ENCODE results near the gene MYBPH.

MYBPH gene

DNA sequence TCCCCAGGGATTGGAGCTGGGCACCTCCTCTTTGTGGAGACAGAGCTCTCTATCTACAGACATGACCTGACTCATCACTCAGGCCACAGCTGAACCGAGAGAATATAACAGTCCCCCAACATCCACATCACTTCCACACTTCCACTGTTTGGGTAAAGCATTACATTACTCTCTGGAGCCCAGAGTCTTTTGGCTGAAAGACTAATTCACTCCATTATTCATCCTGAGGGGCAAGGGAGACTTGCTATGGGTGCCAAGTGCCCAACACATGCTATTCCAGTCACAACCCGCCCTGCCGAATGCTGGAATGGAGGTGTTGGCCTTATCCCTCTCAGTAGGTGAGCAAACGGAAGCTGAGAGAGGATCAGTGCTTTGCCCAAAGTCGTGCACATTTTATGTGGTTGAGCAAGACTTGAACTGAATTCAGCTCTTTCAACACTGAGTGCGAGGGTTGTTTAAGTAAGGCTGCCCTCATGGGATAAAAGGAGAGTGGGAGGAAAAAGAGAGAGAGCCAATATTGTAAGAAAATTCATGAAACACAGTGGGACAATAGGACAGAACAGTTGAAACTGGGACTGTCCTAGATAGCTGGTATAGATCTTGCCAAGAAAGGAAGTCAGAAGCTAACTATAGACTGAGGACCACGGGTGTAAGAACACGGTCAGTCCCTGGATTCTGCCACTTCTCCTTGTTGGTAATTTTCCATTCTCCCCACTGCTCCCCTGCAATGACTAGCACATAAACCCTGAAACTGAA lies 24.4 kb upstream of the MYBPH start:
- DNase-seq (ENCODE audit: low read depth): no peak

DNA sequence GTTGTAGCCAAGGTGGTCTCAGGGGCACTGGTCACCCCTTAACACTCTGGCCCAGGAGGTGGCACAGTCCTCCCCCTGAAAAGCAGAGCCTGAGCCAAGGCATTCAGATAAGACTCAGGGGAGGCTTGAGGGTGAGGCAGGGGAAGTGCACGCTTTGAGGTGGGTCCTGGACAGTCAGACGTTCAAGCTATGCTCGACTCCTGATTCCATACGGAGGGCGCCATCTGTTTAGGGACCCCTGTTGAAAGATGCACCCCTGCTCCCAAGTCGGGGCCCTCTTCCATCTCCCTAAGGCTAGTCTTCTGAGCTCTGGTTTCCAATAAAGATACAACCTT lies 23.8 kb upstream of the MYBPH start:
- DNase-seq (ENCODE audit: low read depth): no peak

DNA sequence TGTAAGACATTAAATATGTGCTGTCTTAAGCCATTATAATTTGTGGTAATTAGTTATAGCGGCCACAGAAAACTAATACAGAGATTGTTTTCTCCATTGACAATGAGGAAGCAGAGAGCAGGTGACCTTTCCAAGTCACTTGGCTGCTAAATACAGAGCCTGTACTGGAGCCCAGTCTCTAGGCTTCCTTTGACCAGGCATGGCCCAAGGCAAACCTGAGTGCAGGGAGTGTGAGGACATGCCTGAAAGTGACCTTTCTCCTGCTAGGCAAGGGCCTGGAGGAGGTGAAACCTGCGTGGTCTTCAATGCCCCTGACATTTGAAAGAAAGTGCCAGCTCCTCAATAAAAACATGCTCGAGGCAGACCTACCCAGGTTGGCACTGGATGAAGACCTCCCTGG lies 23.4 kb upstream of the MYBPH start:
- DNase-seq (ENCODE audit: low read depth): no peak

DNA sequence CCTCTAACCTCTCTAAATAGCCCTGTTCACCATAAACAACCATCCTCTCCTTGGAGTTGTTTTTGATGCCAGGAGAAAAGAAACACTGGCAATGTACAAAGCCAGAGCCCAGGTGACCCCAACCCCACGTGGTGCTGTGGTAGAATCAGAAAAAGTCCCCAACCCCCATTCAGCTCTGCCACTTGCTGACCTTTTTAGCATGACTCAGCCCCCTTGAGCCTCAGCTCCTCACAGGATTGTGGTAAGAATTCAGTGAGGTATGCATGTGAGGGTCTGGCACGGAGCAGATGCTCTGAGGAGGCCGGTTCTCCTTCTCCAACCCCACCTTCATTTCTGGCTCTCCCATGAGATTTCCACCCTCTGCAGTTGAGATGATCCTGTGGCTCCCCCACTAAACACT lies 22.0 kb upstream of the MYBPH start:
- DNase-seq (ENCODE audit: low read depth): no peak

DNA sequence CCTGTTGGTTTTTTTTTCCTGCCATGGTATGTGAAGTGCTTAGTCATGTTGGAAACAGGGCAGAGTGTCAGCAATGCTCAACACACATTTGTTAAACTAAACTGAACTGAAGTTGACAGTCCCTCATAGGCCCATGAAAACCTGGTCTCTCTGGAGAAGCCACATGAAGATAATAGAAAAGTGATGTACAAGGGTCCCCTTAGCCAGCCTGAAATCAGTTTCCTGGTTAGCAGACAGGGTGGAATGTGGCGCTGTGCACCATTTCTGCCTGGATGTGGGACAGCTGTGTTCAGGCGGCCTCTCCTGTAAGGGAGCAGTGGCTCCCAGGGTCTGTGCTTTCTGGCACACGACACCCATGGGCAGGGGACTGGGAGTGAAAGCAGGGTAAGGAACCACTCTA lies 20.7 kb upstream of the MYBPH start:
- no peak for DNase-seq (ENCODE audit: low read depth)

DNA sequence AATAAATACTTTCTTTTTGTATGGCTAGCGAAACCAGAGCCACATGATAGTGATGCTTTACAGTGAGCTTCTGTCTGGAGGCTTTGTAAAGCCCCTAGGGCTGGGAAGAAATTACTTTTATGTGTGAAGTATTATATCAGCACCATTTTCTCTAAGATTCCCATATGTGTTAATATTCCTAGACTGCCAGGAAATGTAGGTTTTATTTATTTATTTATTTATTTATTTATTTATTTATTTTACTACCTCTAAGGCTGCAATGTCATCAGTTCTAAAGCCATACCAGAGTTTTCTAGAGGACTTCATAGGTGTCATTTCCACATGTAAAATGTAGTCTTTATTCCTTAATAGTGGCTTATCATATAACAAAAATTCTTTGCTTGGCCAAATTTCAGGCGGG lies 15.3 kb upstream of the MYBPH start:
- DNase-seq (ENCODE audit: low read depth): no peak

DNA sequence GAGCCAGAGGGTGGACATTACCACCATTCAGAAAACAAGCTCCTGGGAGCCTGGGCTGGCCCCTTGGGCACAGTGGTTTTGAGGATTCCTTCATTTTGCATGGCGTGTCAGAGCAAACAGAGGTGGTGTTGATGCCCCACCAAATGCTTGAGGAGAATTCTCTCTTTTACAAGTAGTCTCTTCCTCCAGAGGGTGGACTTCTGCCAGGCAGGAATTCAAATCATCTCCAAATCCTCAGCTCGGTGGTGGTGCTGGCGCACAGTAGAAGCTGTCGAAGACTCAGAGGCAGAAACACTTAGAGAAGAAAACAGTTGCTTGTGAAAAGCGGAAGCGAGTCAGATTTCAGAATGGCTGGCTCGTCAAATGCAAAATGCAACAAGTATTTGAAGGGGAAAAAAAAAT lies 14.3 kb upstream of the MYBPH start:
- no peak for DNase-seq (ENCODE audit: low read depth)

DNA sequence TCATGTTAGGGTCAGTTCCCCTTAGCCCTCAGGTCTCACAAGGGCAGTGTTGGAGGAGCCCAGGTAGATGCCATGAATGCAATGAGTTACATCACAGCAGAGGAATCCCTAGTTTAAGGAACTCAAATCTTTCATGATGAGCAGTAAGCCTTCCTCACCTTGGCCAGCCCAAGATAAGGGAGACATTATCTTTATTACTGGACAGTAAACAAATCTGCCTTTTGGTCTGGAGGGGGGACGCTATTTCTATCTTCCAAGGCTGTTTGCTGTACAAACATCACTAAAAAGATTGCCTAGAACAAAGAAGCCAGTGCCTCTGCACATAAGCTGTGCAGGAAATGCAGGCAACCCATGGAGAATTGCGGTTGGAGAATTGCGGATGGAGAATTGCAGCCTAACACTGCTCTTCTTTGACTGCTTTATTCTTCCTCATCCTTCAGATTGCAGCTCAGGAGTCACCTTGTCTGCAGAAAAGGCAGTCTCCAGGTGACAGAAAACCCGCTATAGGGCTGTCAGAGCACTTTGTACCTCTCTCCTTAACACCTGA lies 13.1 kb upstream of the MYBPH start:
- no peak for DNase-seq (ENCODE audit: low read depth)

DNA sequence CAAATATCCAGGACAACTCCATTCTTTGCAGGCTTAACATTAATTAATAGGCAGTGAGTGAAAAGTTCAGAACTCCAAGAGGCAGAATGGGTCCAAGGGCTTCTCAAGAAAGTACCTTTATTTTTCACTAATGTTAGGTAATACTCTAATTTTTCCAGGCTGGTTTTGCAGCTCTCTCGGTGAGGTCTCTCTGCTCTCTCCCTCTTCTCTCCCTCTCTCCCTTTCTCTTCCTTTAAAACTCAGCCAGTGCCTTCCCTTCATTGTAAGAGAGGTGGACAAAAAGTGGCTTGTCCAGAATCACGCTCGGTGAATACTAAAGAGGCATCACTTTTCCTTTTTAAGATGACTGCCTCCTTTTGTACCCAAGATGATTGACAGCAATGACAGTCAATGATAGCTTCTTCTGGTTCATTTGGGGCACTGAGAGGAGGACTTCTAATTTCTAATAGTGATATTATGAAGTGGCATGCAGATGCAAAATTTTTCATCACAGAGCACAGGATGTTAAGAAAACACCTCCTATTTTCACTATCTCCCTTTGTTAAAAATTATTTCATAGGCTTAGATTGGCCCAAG lies 12.2 kb upstream of the MYBPH start:
- DNase-seq (ENCODE audit: low read depth): no peak

DNA sequence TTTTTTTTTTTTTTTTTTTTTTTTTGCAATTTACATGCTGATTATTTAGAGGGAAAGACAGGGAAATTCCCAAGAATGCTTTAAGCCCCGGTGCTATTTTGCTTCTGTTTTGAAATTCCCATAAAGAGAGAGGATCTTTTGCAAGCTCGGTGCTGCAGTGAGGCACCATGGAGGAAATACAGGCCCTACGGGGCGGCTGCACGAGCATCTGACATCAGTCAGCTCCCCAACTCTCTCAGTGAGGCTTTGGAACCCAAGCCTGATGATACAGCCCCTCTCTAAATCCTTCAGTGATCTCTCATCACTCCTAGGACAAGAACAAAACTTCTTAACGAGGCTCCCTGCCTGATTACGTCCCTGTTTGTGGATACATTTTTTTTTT lies 11.7 kb upstream of the MYBPH start:
- no peak for DNase-seq (ENCODE audit: low read depth)

DNA sequence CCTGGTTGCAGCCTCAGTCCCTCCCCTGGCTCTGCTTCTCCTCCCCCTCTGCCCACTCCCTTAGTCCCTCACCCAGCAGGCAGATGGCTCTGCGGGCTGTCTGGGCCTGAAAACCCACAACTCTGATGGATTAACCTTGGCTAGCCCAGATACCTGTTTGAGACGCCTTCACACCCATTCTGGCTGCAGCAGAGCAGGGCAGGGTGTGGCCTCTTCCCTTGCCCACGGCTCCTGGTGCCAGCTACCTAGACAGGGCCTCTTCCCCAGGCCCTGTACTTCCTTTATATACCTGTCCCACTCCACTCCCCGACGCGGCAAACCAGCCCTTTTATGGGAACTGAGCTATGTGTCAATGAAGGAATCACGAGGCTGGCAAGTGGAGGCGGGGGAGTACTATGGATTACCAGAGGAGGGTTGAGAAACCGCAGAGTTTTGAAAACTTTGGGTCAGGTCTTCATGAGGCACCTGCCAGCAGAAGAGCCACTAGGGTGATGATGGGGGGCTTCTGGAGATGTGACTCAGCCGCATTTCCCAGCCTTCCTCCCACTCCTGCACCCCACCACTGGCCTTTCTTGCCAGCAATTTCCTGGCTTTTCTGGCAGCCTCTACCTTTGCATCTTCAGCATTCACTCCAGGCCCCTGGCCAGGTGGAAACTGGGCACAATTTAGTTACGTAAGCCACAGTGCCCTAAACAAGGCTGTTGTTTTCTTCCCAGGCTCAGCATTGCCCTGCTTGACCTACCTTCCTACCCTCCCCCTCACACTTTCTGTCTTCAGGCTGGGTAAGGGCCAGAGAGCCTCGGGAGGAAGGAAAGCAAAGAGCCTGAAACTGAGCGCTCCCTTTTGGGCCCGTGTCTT lies 11.0 kb upstream of the MYBPH start, which contains the start of gene CHI3L1:
Gene CHI3L1, minus strand, starts transcription at position 259 of the 858 bp plus-strand sequence. Its CDS starts 81 bp downstream, at position 178.
- no peak for DNase-seq (ENCODE audit: low read depth)

DNA sequence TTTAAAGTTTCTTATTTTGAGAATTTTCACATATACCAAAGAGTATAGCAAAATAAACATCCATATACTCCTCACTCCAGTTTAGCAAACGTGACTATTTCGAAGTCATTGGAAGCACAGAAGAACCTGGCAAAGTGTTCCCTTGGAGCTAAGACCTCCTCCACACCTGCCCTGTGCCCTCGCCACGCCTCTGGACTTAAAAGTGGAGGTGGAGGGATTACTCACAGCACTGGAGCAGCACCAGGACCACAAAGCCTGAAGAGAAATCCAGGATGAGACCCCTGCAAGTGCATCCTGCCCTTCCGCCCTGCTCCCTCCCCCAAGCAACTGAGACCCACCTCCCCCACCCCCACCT lies 10.4 kb upstream of the MYBPH start:
- no peak for DNase-seq (ENCODE audit: low read depth)

DNA sequence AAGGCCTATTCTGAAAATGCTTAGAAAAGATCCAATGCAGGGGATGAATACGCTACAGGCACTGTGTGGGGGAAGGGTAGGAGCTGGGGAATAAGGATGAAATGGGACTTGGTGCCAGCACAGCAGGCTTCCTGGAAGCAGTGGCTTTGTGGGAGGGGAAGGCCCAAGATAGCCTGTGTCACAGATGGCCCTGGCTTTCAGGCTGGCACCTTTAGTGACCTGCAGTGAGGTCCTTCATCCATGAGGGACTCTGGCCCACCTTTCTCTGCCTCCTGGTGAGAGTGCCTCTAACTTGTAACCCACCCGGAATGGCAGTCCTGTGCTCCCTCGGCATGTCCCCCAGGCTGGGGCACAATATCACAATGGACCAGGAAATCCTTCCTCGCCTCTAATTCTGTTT lies 10.0 kb upstream of the MYBPH start:
- no peak for DNase-seq (ENCODE audit: low read depth)

DNA sequence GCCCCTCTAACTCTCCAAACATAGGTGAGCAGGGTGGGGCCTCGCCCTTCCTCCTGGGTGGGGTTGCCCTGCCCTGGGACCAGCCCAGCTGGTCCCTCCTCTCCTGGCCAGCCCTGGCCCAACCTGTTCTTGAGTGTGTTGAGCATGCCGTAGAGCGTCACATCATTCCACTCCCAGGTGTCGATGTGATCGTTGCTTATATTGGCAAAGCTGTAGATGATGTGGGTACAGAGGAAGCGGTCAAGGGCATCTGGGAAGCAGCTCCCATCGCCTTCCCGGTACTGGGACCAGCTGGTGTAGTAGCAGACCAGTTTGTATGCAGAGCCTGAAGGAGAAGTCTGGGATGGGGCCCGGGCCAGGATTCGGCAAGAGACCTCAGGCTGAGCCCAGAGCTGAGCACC lies 9.4 kb upstream of the MYBPH start:
- DNase-seq (ENCODE audit: low read depth): no peak

DNA sequence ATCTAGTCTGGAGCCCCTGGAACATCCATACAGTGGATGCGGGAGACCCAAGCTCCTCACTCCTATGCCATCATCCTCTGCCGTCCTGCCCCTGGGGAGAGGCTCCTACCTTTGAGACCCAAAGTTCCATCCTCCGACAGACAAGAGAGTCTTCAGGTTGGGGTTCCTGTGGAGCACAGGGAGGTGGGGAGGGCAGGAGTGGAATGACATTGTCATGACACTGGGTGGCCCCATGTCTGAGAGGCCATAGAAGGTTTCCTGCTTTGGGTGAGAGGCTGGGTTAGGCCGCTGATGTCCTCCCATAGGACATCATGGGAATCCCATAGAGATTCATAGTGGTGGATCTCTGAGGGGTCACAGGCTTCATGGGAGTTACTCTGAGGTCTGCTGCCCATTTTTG lies 8.8 kb upstream of the MYBPH start:
- no peak for DNase-seq (ENCODE audit: low read depth)

DNA sequence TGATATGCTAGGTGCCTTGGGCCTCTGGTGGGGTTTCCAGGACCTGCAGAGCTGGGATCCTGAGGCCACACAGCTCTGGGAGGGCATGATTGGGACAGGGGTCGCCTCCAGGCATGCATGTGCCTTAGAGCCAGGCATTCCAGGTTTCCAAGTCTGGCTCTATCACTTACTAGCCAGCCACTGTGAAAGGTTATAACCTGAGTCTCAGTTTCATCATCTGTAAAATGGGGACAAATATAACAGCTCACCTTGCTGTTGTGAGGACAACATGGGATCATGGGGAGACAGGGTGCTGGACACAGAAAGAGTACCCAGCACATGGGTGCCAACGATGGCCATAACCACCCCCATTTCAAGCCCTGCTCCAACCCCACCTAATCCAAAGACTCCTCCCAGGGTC lies 8.2 kb upstream of the MYBPH start:
- no peak for DNase-seq (ENCODE audit: low read depth)

DNA sequence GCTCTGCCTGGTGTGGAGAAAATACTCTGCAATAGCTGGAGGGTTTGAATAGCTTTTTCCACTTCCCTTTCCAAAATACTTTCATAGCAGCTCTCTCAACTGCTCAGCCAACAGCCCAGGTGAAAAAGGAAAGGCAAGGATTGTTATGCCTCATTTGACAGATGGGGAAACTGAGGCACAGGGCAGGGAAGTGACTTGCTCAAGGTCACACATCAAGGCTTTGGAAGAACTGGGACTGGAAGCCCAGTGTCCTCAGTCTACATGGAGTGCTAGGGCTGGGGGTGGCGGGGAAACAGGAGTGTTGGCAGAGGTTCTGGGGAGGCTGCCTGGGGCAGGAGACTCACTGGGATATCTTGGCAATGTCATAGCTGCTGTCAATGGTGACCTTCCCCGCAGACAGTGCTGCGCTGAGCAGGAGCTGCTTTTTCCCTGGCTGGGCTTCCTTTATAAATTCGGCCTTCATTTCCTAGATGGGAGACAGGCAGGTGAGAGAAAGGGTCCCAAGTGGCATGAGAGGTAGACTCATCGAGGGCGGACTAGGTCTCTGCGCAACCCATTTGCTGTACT lies 6.8 kb upstream of the MYBPH start:
- no peak for DNase-seq (ENCODE audit: low read depth)

DNA sequence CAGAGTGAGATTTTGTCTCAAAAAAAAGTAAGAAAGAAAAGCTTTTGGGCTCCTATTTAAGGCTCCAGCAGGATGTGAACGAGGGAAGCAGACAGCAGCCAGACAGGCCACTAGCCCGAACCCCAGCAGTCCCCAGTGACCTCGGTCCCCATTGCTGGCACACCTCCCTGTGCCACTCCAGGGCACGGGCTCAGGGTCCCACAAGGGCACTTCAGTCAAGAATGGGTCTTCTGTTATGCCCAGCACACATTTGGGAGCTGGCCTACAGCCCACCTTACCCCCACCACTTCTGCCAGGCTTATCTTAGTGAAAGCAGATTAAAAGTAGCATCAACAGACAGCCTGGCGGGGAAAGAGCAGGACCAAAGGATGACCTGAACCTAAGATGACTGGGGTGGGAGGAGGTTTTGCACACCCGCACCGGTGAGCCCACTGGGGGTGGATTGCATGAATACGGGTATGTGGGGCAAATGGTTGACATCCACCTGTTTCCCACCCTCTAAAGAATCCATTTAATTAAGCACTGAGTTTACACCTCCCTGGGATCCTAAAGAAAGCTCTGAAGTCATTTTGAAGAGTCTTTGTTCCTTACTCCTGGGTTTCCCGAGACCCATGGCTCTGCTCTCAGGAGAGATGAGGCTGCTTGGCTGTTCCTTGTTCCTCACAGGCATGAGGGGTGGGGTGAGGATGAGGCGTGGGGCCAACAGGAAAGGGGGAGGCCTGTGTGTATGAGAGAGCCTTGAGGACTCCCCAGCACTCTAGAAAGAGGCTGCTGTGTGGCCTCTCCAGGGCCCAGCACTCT lies 6.2 kb upstream of the MYBPH start:
- no peak for DNase-seq (ENCODE audit: low read depth)

DNA sequence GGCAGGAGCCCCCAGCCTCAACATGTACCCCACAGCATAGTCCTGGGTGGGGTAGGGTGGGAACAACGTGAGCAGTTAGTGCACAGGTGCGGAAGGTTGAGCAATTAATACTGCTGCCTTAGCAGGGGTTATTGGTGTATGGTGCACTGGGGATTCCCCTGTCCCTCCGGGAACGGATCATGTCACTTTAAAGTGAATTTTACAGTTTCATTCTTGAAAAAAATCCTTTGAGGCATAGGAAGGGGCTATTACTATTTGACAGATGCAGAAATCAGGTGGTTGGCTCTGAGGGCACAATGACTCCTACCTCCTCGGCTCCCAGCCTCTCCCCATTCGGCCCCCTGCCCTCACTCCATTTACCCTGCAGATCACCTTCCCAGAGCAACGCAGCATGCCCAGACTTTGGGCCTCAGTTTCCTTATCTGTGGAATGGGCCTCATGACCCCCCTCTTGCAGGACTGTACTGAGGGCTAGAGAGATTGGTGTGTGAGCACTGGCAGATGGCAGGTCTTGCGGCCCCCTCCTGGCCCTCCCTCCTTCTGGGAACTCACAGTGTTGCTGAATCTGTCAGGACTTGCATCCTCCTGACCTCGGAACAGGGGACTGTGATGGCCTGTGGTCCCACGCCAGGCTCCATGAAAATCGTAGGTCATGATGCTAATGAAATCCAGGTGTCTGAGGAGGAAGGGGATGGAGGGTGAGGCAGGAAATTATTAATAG lies 5.1 kb upstream of the MYBPH start:
- DNase-seq (ENCODE audit: low read depth): no peak

DNA sequence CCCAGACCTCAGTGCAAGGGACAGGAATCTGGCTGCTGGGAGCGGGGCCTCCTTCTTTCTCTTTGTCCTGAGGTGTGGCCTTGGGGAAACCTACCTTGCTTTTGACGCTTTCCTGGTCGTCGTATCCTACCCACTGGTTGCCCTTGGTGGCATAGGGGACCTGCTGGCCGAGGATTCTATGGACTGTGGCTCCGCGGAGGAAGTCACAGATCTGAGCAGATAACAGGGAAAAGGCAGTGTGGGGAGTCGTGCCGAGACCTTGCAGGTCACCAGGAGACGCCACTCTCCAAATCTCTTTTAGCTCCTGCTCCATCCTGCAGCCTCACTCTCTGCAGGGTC lies 4.0 kb upstream of the MYBPH start:
- DNase-seq (ENCODE audit: low read depth): no peak
